HG03196 (cell line): Measurements from ENCODE around the gene PAXIP1.

Source experiments
- ATAC-seq: cut with Tn5 transposase; IDR thresholded peaks from one replicate; pipeline ENCODE4 v1.9.1; 2021; ENCODE audit not compliant: unreplicated experiment

PAXIP1 gene

GRCh38 chr7:154996101-154996500 is 6.8 kb downstream of the PAXIP1 start:
- ATAC-seq, result no peak

GRCh38 chr7:154994996-154995395 is 7.9 kb downstream of the PAXIP1 start:
- no peak for ATAC-seq

DNA sequence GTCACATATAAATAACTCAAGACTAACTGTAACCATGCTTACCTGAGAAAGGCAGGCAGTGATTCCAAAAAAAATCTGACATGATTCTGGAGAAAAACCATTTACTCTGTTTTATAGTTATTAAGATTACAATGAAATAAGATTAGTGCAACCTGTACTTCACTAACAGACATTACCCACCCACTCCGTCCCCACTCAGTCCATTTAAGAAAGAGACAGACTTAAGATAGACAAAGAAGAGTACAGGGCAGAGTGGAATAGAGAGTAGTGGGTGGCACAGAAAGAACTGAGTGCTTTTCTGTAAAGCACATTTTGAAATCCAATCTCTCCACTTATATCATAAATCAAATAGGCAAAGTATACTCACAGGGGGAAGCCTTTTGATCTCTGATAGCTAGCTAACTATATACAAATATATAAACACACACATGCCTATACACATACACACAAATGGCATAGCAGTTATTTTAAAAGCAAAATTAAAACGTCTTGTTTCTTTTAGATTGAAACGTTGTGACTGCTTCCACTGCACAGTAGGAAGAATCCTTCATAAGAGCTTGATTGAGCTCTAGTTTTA is 11.9 kb downstream of the PAXIP1 start:
- ATAC-seq, result no peak

DNA sequence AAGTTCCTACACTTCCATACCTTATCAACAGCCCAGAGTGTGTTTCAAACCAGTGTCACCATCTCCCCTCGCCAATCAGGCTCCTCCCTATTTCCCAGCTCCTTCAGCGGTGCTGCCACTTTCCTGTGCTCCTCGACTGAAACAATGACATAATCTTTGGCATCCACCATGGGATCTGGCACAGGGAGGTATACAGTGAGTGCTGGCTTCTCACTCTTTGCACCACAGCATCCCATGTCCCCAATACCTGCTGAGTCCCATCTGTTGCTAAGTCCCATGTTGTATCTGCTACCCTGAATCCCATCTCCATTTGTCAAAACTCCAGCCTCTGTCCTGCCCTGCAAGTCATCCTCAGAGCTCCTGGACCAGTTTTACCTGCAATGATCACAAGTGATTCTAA is 15.4 kb downstream of the PAXIP1 start:
- ATAC-seq, result no peak

DNA sequence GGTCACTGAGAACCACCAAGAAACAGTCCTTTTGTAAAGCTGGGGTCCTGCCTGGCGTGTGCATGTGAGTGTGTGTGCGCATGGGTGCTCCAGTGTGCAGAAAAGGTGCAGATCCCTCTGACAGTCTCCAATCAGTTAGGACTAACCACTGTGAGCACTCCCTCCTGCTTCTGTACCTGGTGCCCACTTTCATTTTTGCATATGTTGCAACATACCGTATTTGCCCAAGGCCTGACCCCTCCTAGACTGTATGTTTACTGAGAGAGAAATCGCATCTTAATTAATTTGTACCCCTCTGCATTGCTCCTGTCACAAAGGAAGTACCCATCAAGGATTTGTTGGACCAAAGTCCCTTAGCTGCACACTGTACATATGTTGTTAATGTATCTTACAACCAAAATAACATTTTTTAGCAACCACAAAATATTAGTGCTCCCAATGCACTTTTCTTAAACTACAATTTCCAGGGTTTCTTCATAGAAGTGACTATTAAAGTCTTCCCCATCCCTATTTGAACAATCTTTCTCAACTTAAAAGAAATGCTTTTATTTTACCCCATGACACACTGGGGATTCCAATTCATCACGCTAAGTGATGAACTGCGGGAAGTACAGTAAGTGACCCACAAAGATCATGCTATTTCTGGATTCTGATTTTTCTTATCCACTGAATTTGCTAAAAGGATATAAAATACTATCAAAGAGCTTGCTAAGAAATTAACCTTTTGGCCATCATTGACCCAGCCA is 16.6 kb downstream of the PAXIP1 start:
- no peak for ATAC-seq

DNA sequence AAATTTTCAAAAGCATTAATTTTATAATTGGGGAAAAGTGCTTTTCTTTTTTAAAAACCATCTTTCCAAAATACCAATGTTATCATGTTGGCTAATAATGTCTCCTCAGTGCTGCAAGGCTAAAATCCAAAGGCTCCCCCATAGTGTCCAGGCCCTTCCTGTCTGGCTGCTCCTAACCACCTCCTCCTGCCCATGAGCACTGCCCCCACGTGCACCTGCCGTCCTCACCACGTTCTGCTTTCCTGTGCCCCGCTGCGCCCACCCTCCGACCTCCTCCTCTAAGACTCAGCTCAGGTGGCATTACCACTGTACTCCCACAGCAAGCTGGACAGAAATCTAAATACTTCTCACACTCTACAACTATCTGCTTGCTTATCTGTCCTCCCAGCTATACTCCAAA is 17.7 kb downstream of the PAXIP1 start:
- no peak for ATAC-seq

DNA sequence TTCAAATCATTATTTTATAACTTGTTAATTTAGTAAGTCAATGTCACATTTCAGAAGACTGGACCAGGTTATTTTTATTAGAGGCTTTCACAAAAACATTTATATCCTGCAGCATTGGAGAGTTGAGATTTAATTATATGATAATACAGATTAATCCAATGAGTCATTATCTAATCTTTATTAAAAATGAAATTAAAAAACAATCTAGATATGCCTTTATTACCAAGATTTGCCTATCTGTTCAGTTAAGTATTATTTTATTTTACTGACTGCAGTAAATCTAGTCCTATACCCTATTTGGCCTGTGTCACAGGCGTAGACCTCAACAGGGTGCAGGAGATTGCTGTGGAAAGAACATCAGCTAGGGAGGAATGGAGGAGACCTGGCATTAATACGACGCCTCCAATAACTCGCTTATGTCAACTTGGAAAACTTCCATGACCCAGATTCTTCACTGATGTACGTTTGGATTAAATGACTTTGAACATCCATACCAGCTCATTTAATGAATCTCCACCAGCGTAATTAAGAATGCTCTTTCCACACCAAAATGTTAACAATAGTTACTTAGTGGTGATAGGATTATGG is 18.2 kb downstream of the PAXIP1 start:
- ATAC-seq, result no peak

DNA sequence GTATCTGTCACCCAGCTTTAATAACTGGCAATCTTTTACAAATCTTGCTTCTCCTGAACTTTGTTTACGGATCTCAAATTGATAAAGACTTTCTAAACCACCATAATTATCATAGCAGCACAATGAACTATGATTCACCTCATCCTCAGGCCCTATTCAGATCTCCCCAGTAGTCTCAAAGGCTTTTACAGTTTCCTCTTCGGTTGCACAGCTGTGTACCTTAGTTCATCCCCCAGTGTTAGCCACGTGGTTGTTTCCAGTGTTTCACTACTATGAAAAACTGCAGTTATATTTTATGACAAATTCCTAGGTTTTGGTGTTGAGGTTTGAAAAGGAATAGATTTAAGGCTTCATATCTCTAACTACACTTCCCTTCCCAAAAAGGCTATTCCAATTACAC is 24.9 kb downstream of the PAXIP1 start:
- ATAC-seq, result no peak

- ATAC-seq, result no peak
Observed at GRCh38 chr7:154977250-154977649, 25.7 kb downstream of the PAXIP1 start.

DNA sequence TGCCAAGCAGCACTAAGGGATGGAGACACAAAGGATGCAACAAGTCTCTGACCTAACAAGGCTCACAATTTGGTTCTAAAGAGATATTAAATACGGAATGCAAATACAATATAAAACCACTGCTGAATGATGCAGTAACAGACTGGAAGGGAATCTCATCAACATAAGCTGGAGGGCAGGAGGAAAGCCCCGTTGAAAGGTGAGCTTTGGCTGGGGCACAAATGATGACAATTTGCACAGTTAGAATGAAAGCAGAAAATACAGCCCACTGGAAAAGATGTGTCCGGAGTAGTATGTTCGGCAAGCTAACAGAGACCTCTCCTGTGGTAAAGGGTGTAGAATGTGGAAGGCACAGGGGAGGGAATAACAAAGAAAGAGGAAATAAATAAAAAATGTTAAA is 26.1 kb downstream of the PAXIP1 start:
- ATAC-seq, result no peak

DNA sequence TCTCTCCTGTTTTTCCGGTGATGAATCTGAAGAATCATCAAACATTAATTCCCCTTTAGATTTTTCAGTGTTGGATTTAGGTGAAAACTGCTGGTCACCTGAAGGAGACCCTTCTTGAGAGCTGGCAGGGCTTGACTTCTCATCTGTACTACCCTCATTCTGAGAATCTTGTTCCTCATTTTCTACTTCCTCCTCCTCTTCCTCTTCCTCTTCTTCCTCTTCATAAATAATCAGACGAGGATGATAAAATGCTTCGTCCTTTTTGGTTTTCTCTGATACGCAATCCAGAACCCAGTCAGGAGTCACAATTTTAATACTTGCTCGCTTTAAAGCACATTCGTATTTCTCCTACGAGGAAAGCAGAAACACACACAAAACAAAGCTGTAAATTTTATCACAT is 26.9 kb downstream of the PAXIP1 start:
- ATAC-seq, result no peak

DNA sequence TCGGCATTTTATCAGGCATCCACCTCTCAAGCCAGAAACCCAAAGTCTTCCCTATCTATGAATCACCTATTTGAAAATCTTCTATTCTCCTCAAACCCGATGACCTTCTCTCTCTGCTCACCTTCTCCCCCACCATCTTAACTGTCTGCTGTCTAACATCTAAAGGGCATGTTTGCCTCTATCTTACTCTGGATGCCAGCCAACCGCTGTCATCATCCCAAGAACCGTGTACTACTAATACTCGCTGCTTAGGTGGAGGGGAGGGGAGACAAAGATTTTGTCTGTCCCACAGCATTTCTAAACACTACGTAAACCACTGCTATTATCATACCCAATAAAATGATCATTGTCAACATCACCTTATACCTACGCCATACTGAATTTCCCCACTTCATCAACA is 29.5 kb downstream of the PAXIP1 start:
- ATAC-seq, result no peak

DNA sequence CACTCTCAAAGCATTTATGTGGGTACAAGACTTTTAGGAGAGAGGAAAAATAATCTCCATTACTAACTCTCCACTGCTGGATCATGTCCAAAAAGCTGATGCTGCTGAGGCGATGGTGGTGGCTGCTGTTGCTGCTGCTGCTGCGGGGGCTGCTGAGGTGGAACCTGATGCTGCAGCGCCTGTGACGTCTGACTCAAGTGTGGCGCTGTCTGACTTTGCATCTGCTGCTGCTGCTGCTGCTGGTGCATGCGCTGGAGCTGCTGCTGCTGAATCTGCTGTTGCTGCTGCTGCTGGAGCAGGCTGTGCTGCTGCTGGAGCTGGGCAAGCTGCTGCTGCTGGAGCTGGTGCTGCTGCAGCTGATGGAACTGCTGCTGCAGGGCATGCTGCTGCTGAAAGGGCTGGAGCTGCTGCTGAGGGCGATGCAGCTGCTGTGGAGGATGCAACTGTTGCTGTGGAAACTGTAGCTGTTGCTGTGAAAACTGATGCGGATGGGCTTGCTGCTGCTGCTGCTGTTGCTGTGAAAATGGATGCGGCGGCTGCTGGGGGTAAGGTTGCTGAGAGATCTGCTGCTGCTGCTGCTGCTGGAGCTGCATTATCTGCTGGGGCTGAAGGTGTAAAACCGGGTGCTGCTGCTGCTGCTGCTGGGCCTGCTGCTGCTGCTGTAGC is 34.5 kb downstream of the PAXIP1 start:
- no peak for ATAC-seq

GRCh38 chr7:154967401-154967955 is 35.4 kb downstream of the PAXIP1 start:
- no peak for ATAC-seq

DNA sequence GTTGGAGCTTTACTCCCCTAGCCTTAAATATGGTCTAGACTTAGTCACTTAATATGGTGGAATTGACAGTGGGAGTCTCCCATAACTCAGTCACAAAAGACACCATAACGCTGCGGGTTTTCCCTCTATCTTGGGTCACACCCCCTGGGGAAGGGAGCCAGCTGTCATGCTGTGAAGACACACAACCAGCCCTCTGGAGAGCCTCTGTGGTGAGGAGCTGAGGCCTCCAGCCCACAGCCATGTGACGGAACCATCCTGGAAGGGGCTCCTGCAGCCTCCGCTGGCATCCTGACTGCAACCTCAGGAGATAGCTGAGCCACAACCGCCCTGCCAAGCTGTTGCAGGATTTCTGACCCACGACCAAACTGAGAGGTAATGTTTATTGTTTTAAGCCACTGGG is 37.9 kb downstream of the PAXIP1 start:
- ATAC-seq, result no peak

GRCh38 chr7:154960063-154960790 is 42.7 kb downstream of the PAXIP1 start:
- no peak for ATAC-seq

DNA sequence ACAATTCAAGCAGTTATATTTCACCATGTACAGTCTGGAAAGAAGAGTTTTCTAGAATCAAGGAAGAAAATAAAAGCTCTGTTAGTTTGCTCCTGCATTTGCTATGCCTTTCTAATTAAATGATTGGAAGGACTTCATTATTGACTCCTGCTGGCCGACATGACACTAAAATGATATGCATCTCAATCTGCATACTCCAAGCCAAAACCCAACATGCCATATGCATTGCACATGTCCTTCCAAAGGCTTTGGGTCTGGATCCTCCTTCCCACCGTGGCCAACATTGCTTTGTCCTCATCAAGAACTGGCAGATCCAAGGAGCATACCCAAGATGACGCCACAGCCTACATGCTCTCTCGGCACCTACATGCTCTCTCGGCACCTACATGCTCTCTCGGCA is 46.5 kb downstream of the PAXIP1 start:
- ATAC-seq, result no peak

DNA sequence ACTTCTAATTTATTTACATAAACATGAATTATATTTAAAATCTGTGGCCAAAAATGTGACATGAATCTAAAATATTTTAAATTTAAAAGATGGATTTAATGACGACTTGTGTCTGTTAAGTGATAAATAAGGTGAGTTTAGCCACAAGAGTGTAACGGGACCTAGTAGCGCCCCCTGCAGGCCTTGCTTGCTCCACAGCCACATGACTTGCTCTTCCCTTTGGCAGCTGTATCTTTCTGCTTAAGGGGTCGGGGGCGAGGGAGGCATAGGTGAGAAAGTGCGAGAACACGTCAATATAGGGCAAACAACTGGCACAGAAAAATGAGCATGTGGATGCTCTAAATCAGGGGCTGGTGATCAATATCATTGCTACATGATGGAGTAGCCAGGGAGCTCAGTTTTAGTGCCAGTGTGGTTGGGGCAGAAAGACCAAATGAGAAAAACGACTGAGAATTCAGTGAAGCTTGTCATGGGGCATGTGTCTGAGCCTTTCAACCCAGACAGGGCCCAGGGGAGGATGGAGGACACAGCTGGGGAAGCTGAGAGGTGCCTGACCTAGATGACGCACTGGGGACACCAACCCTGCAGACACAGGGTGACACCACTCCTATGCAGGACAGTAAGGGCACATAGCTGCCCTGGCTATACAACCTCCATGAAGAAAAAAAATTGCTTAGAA is 49.8 kb downstream of the PAXIP1 start:
- ATAC-seq, result no peak

DNA sequence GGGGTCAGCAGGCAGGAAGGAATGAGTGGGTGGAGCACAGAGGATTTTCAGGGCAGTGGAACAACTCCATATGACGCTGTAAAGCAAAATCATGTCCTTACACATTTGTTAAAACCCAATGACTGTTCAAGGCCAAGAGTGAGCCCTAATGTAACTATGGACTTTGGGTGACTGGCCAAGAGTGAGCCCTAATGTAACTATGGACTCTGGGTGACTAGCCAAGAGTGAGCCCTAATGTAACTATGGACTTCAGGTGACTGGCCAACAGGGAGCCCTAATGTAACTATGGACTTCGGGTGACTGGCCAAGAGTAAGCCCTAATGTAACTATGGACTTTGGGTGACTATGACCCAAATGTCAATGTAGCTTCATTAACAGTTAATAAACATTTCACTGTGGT is 52.0 kb downstream of the PAXIP1 start:
- no peak for ATAC-seq

GRCh38 chr7:154947604-154948003 is 55.3 kb downstream of the PAXIP1 start:
- ATAC-seq, result no peak

GRCh38 chr7:154946166-154946565 is 56.8 kb downstream of the PAXIP1 start:
- ATAC-seq, result no peak
